Kidney capillary endothelial cell (primary cell): ENCODE data around the gene SLC25A34.

Experiments
- DNase-seq: peaks from one replicate; pipeline ENCODE4 v3.0.0-alpha.2; 2018; ENCODE audit warnings: low spot score

The SLC25A34 gene

GRCh38 chr1:15714406-15715136 is 21.5 kb upstream of the SLC25A34 start:
- no peak for DNase-seq

DNA sequence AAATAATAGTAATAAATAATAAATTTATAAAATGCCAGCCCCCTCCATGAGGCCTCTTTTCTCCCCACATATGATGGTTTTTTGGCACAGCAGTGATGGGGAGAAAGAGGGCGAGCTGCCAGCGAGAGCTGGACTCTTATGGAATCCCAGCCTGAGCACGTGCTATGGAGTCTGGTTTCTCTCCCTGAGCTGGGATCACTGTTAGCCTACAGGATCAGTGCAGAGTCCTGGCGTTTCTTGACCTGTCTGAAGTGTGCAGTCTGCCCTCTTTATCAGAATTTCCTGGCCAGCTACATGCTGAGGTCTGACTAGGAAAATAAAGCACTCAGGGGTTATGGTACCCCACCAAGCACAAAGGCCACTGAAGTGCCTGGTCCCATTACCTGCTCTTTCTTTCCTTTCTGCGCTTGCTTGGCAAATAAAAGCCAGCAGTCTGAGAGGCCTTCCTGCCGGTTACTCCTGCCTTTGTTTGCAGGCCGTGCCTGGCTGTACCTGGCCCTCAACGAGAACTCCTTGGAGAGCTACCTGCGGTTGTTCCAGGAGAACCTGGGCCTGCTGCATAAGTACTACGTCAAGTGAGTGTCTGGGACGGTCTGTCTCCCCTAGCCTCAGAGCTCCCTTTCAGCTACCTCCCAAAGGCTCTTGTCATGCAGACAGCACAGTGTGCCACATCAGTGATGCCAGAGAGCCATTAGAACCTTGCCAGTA is 18.5 kb upstream of the SLC25A34 start:
- DNase-seq, result no peak

GRCh38 chr1:15718199-15718601 is 17.9 kb upstream of the SLC25A34 start:
- DNase-seq, result no peak

DNA sequence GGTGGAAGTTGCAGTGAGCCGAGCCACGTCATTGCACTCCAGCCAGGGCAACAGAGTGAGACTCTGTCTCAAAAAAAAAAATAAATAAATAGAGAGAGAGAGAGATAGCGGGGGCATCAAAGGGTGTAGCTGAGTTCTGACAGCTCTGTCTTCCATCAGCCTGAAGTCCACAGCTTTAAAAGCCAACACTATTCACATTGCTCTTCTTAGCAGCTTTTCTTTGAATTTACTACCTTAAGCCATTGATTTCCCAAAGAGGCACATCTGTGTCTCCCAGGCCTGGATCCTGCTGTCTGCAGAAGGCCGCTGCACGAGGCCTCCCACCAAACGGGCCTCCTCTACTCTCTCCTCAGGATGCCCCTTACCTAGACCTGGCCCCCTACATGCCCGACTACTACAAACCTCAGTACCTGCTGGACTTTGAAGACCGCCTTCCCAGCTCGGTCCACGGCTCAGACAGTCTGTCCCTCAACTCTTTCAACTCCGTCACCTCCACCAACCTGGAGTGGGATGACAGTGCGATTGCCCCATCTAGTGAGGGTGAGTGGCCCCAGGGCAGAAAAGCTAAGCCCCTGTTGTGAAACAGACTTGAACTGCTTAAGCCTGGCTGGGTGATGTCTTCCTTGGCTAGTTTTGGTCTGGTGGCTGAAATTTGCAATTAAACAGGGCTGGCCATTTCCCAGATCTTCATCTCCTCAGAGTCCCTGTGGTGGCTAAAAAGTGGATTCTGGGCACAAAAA is 16.5 kb upstream of the SLC25A34 start:
- DNase-seq, result no peak

DNA sequence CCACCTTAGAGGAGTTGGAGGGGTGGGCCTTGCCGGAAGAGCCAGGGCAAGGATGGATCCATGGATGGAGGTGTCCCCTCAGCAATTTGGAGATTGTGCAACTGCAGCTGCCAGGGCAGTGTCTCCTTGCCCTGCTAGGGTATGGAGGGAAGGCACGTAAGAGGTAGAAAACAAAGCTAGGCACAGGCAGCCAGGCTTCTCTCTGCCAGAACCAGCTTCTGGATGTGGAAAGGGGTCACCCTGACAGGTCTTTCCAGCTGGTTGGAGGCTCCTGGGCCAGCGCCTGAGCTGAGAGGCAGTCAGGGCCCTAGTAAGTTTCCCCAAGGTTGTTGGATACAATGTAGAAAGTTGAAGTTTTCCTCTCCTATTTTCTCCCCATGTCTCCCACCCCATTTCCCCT is 15.2 kb upstream of the SLC25A34 start:
- no peak for DNase-seq

DNA sequence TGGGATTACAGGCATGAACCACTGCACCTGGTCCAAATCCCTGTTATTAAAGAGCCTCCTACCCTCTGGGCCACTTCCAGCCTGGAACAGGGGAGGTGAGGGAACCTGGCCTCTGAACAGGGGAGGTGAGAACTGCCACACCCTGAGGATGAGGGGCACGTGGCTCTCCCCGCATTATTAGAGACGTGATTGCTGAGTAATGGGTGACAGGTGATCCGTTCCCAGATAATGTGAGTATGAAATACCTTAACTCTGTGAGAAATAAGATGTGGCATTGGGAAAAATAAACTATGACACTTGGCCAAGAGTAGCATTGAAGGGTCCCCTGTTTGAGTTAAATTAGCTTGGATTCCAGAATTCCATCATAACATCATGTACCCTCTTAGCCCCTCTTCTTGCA is 13.6 kb upstream of the SLC25A34 start:
- DNase-seq, result no peak

DNA sequence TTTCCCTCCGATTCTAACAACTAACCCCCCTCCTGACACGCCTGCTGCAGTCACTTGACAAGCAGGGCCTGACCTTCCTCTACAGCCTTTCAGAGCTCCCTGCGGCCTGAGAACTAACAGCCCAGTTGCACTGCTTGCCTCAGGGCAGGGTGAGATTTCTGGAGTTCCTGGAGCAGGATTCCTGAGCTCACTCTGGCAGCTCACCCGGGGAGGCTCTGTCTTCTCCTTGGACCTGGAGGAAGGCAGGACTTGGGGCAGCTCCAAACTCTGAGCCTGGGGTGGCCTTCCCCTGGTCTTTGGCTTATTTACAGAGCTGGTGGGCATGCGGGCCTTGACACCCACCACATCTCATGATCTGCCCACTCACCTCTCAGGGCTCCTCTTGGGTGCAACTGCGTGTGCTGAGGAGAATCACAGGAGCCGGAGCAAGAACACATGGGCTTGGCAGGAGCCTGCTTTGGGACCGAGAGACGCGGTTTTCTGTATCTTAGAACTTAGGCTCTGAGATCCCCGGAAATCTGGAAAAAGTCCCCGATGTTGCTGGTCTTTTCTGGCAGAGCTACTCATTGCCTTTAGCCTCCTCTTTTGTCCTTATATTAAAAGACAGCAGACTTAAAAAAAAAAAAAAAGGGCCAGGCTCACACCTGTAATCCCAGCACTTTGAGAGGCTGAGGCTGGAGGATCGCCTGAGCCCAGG is 13.1 kb upstream of the SLC25A34 start:
- DNase-seq, result no peak

DNA sequence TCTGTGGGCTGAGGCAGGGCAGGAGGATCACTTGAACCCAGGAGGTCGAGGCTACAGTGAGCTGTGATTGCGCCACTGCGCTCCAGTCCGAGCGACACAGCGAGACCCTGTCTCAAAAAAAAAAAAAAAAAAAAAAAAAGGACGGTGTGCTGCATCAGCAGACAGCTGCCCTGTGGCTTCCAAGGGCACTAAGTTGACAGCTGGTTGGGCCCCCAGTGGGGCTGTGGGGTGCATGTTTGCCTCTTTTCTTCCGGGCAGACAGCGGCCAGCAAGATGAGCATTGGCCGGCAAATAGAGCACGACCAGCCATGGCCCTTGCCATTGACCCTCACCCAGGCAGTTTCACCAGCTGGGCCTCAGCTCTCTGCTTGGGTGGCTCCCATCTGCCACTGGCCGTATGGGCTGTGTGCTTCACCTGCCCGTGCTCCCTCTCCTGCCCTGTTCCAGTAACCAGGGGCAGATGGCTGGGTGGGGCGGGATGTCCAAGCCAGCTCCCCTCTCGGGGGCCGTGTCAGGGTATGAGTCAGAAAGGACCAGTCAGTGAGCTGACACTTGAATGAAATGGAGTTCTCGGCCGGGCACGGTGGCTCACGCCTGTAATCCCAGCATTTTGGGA is 12.3 kb upstream of the SLC25A34 start:
- DNase-seq, result no peak

DNA sequence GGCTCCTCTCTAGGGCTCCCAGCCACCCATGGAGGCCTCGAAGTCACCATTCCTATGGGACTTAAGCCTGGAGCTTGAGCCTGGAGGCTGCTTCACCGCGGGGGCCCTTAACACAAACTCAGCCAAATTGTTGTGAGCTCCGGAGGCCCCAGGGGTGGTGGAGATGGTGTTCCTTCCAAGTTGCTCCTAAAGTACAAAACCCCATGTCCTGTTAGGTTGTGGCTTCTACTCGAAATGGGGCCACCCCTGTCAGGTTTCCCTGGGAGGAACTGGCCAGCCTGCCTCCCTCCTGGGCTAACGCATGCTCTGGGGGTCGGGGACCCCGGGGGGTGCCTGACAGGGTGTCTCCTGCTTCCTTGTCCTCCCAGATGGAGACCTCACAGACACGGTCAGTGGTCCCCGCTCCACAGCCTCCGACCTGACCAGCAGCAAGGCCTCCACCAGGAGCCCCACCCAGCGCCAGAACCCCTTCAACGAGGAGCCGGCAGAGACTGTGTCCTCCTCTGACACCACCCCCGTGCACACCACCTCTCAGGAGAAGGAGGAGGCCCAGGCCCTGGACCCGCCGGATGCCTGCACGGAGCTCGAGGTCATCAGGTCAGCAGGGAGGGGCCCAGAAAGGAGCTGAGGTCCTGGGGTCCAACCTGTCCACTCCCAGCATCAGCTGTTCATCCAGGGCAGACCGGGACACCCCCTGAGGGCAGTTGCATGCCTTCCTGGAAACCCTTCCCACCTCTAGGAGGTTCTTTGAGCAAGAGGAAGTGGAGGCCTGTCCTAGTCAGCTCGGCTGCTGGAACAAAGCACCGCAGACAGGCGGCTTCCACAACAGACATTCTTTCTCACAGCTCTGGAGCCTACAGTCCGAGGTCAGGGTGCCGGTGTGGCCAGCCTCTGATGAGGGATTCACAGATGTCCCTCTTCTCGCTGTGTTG is 10.8 kb upstream of the SLC25A34 start:
- no peak for DNase-seq

GRCh38 chr1:15726508-15726907 is 9.6 kb upstream of the SLC25A34 start:
- no peak for DNase-seq

DNA sequence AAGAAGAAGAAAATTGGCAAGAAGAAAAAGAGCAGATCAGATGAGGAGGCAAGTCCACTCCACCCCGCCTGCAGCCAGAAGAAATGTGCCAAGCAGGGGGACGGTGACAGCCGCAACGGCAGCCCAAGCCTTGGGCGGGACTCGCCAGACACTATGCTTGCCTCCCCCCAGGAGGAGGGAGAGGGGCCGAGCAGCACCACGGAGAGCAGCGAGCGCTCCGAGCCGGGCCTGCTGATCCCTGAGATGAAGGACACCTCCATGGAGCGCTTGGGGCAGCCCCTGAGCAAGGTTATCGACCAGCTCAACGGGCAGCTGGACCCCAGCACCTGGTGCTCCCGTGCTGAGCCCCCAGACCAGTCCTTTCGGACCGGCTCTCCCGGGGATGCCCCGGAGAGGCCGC is 9.0 kb upstream of the SLC25A34 start:
- no peak for DNase-seq

DNA sequence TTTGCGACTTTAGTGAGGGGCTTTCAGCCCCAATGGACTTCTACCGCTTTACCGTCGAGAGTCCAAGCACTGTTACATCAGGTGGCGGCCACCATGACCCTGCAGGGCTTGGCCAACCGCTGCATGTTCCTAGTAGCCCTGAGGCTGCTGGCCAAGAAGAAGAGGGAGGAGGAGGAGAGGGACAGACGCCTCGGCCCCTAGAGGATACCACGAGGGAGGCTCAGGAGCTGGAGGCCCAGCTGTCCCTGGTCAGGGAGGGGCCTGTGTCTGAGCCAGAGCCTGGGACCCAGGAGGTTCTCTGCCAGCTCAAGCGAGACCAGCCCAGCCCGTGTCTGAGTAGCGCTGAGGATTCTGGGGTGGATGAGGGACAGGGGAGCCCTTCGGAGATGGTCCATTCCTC is 8.6 kb upstream of the SLC25A34 start:
- DNase-seq, result no peak

DNA sequence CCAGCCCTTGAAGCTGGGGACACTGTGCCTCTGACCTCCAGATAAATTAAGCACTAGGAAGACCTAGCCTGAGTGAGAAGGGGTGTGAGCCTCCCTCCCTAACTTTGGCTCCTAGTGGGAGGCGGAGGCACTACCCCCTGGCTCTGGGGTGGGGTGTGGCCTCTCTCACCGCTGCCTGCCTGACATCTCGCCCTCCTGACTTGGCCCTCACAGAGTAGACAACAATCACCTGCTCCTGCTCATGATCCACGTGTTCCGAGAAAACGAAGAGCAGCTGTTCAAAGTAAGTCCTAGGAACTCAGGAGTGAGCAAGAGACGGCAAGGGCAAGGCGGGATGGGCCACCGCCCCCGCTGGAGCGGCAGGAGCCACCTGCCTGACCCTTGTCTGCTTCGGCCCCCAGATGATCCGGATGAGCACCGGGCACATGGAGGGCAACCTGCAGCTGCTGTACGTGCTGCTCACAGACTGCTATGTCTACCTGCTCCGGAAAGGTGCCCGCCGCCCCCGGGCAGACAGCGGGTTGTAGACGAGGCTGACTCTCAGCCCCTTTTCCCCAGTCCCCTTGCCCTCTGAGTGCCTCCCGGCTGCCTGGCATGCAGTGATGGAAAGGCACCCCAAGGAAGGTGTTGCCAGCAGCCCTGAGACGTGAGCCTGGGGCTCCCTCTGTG is 8.1 kb upstream of the SLC25A34 start:
- no peak for DNase-seq

DNA sequence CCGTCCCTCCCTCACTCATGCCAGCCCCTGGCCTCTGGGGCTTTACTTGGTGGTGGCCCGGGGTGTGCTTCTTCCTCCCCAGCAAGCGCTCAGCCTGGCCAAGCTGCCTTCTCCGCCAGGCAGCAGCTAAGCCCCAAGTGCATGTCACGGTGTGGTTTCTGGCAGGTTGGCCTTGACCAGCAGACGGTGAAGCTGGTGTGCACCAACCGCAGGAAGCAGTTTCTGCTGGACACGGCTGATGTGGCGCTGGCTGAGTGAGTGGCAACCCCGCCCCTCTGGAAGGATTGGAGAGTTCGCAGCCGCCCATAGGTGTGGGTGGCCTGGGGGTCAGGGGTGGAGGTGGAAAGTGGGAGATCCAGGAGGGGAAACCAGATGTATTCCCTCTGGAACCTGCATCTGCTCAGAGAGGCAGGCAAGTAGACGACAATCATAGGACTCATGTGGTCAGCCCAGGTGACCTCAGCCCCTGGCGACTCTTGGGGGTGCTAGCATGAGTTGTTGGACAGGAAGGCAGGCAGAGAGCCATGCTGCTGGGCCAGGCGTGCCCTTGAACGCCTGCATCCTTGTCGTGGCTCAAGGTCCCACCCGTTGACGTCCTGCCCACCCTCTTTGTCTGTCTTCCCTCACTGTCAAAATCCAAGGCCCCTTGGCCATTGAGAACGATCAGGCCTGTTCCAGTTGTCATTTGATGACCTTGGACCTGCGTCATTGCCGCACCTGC is 7.0 kb upstream of the SLC25A34 start:
- DNase-seq, result no peak

GRCh38 chr1:15730423-15730822 is 5.6 kb upstream of the SLC25A34 start:
- no peak for DNase-seq

GRCh38 chr1:15730936-15731335 is 5.1 kb upstream of the SLC25A34 start:
- DNase-seq, result no peak

DNA sequence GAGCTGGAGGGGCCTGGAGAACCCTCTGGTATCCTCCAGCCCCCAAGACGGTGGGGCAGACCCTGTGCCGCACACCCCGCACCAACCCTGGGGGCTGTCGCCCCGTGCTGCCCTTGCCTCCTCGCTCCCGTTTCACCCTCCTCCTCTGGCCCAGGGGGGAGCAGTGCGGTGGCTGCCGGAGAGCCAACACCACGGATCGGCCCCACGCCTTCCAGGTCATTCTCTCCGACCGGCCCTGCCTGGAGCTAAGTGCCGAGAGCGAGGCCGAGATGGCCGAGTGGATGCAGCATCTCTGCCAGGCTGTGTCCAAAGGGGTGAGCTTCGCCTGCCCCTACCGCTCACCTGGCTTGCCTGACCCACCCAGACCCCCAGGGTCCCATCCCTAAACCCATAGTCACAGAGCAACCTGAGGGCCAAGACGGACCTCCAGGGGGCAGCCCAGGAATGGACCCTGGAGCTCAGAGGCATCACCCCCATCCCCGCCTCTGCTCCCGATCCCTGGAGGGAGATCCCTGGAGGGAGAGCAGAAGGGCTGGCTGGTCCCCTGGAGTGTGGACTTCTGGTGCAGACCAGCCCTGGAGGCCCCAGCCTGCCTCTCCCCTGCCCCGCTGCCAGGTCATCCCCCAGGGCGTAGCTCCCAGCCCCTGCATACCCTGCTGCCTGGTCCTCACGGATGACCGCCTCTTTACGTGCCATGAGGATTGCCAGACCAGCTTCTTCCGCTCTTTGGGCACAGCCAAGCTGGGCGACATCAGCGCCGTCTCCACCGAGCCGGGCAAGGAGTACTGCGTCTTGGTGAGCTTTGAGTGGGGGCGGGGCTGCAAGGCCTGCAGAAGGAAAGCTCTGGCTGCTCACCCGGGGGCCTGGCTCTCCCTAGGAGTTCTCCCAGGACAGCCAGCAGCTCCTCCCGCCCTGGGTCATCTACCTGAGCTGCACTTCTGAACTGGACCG is 4.0 kb upstream of the SLC25A34 start:
- no peak for DNase-seq

- no peak for DNase-seq
These were observed 3.4 kb upstream of the SLC25A34 start for GRCh38 chr1:15732686-15733081.
